ENCODE data around the gene TIMMDC1. TPM values are rescaled to one million over a fixed set of nuclear protein-coding genes. Genes with fewer than 3 reads are reported as not detected.

TIMMDC1 gene
- total and polyA plus RNA-seq, 2 of the 13 experiments (the other 11 are each of a cell fraction or from before 2014, with no cell fraction given), result 50.0 to 77.8 TPM

GRCh38 chr3:119492810-119493209 is 5.5 kb upstream of the TIMMDC1 start:
- ChIA-PET POLR2A (no interaction called here), CTCF (ENCODE audit: low intra/inter-chr PET ratio, low total read pairs) (no interaction called here)
- H3K4me1 ChIP-seq (ENCODE audit: insufficient read depth, low read length), result peaks cover 9% of the 10 kb centered on the region
- no peaks in the 10 kb centered on the region for H3K9me3 ChIP-seq (ENCODE audit: low read length)
- no peak for DNase-seq (ENCODE audit: low spot score)
- WGBS (ENCODE audit: low lambda C conversion rate), result 90% methylated on average over 3 of the region's 3 CpGs
- no peak overlapping the region for H3K27ac ChIP-seq (ENCODE audit: extremely low read length, insufficient read depth, low read length)
- H3K9ac ChIP-seq (ENCODE audit: insufficient read depth, low read depth, low read length), result no peak overlapping the region
- H3K4me3 ChIP-seq (replicated peaks in 1 of 3; ENCODE audit: insufficient read depth in 1 of 3, low read depth in 2 of 3, low read length in 3 of 3), result no peak overlapping the region
- no peak overlapping the region for H3K4me2 ChIP-seq (ENCODE audit: low read depth, low read length)
- in situ Hi-C loops (cut with HindIII; ENCODE audit: extremely low pct_ligation_motif_present, low pct_unique_long_range_greater_than_20kb), result no loop called here
- ATAC-seq, result no peak
- no peaks in the 10 kb centered on the region for H4K20me1 ChIP-seq (ENCODE audit: insufficient read depth, low read length)
- peaks cover 9% of the 10 kb centered on the region for H3K79me2 ChIP-seq (ENCODE audit: insufficient read depth, low read length)
- no peak for FAIRE-seq
- H3K27me3 ChIP-seq (ENCODE audit: control insufficient read depth in 1 of 2, insufficient read depth in 2 of 2, low read length in 2 of 2), result no peaks in the 10 kb centered on the region
- no TSS peak for BruUV-seq (replicated peaks)
- H3K36me3 ChIP-seq (replicated peaks in 1 of 2; ENCODE audit: control insufficient read depth in 1 of 2, insufficient read depth in 2 of 2, low read length in 2 of 2), result peaks cover 1 to 7% of the 10 kb centered on the region in 2 experiments; a peak in 3 of 5 replicates
- intact Hi-C loops (cut with micrococcal nuclease; ENCODE audit: unreplicated experiment), result no loop called here
- H2AFZ ChIP-seq (ENCODE audit: low read length), result no peak overlapping the region
- TF ChIP-seq ZBTB42 (CRISPR knock-in tag; IDR thresholded peaks at IDR 0.05) (no peak), SIX1 (CRISPR knock-in tag; IDR thresholded peaks at IDR 0.05; ENCODE audit: borderline replicate concordance) (no peak), CHCHD3 (CRISPR knock-in tag; IDR thresholded peaks at IDR 0.05) (no peak), ZNF253 (CRISPR knock-in tag; IDR thresholded peaks at IDR 0.05; ENCODE audit: borderline replicate concordance) (no peak), GLMP (CRISPR knock-in tag; IDR thresholded peaks at IDR 0.05; ENCODE audit: borderline replicate concordance) (no peak), RORA (CRISPR knock-in tag; IDR thresholded peaks at IDR 0.05) (no peak), DRAP1 (CRISPR knock-in tag; IDR thresholded peaks at IDR 0.05) (no peak), ZNF232 (CRISPR knock-in tag; IDR thresholded peaks at IDR 0.05; ENCODE audit: borderline replicate concordance) (no peak), MTA1 (CRISPR knock-in tag; IDR thresholded peaks at IDR 0.05; ENCODE audit: borderline replicate concordance) (no peak), ZNF740 (CRISPR knock-in tag; IDR thresholded peaks at IDR 0.05) (no peak), HIC2 (CRISPR knock-in tag; IDR thresholded peaks at IDR 0.05; ENCODE audit: low read depth) (no peak), RNF2 (conservative IDR thresholded peaks at IDR 0.05; ENCODE audit: low read depth) (no peak), ZFP37 (CRISPR knock-in tag; IDR thresholded peaks at IDR 0.05; ENCODE audit: borderline replicate concordance) (no peak), ZNF12 (CRISPR knock-in tag; IDR thresholded peaks at IDR 0.05) (no peak)
- TF ChIP-seq, protein P1, sequence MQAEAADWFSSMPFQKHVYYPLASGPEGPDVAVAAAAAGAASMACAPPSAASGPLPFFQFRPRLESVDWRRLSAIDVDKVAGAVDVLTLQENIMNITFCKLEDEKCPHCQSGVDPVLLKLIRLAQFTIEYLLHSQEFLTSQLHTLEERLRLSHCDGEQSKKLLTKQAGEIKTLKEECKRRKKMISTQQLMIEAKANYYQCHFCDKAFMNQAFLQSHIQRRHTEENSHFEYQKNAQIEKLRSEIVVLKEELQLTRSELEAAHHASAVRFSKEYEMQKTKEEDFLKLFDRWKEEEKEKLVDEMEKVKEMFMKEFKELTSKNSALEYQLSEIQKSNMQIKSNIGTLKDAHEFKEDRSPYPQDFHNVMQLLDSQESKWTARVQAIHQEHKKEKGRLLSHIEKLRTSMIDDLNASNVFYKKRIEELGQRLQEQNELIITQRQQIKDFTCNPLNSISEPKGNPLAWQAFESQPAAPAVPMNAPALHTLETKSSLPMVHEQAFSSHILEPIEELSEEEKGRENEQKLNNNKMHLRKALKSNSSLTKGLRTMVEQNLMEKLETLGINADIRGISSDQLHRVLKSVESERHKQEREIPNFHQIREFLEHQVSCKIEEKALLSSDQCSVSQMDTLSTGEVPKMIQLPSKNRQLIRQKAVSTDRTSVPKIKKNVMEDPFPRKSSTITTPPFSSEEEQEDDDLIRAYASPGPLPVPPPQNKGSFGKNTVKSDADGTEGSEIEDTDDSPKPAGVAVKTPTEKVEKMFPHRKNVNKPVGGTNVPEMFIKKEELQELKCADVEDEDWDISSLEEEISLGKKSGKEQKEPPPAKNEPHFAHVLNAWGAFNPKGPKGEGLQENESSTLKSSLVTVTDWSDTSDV (CRISPR knock-in tag; IDR thresholded peaks at IDR 0.05), result no peak
- TF ChIP-seq, protein P2, sequence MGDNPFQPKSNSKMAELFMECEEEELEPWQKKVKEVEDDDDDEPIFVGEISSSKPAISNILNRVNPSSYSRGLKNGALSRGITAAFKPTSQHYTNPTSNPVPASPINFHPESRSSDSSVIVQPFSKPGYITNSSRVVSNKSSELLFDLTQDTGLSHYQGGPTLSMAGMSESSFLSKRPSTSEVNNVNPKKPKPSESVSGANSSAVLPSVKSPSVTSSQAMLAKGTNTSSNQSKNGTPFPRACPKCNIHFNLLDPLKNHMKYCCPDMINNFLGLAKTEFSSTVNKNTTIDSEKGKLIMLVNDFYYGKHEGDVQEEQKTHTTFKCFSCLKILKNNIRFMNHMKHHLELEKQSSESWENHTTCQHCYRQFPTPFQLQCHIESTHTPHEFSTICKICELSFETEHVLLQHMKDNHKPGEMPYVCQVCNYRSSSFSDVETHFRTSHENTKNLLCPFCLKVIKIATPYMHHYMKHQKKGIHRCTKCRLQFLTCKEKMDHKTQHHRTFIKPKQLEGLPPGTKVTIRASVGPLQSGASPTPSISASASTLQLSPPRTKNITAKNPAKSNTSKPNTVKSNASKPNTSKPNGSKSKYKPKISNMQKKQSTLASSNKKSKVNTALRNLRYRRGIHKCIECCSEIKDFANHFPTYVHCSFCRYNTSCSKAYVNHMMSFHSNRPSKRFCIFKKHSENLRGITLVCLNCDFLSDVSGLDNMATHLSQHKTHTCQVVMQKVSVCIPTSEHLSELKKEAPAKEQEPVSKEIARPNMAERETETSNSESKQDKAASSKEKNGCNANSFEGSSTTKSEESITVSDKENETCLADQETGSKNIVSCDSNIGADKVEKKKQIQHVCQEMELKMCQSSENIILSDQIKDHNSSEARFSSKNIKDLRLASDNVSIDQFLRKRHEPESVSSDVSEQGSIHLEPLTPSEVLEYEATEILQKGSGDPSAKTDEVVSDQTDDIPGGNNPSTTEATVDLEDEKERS (CRISPR knock-in tag; IDR thresholded peaks at IDR 0.05), result no peak

All from HepG2 (cell line).